ENCODE measurements around the gene SNRNP35. TPM values are rescaled to one million over a fixed set of nuclear protein-coding genes. Genes with fewer than 3 reads are reported as not detected.
"Not testable (repeated sequence)": the region's sequence is repeated elsewhere in the genome, so short reads cannot be mapped to it uniquely, and the experiment has no call there.

Gene SNRNP35
- total RNA-seq, 1 donor: 15.6 TPM

DNA sequence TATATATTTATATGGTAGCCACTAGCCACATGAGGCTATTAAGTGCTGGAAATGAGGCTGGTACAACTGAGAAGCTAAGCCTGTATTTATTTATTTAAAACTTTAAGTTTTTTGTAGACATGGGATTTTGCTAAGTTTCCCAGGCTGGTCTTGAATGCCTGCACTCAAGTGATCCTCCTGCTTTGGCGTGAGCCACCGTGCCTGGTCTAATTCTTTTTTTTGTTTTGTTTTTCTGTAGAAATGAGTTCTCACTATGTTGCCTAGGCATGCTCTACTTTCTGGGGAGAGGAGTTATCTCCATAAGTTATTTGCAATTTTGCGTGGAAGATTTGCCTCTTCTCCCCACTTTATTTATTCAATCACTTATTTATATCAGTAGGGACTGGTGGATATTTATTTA lies 4.8 kb upstream of the SNRNP35 start:
- Histone ChIP-seq H3K9me3 (ENCODE audit: low read depth, low read length) (no peaks in the 10 kb centered on the region), H3K4me2 (ENCODE audit: insufficient read depth, low read length) (no peak overlapping the region), H3K27ac (ENCODE audit: low read depth, low read length) (no peak overlapping the region), H3K27me3 (ENCODE audit: insufficient read depth, low read length) (no peaks in the 10 kb centered on the region), H4K20me1 (ENCODE audit: insufficient read depth, low read length) (no peaks in the 10 kb centered on the region), H2AFZ (ENCODE audit: low read length) (no peak overlapping the region), H3K36me3 (ENCODE audit: insufficient read depth, low read length) (no peaks in the 10 kb centered on the region), H3K79me2 (ENCODE audit: insufficient read depth, low read length) (no peaks in the 10 kb centered on the region), H3K4me1 (ENCODE audit: insufficient read depth, low read length) (no peaks in the 10 kb centered on the region), H3K4me3 (ENCODE audit: insufficient read depth, low read length) (no peak overlapping the region)
- TF ChIP-seq, protein P1, sequence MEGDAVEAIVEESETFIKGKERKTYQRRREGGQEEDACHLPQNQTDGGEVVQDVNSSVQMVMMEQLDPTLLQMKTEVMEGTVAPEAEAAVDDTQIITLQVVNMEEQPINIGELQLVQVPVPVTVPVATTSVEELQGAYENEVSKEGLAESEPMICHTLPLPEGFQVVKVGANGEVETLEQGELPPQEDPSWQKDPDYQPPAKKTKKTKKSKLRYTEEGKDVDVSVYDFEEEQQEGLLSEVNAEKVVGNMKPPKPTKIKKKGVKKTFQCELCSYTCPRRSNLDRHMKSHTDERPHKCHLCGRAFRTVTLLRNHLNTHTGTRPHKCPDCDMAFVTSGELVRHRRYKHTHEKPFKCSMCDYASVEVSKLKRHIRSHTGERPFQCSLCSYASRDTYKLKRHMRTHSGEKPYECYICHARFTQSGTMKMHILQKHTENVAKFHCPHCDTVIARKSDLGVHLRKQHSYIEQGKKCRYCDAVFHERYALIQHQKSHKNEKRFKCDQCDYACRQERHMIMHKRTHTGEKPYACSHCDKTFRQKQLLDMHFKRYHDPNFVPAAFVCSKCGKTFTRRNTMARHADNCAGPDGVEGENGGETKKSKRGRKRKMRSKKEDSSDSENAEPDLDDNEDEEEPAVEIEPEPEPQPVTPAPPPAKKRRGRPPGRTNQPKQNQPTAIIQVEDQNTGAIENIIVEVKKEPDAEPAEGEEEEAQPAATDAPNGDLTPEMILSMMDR (IDR thresholded peaks at IDR 0.05; ENCODE audit: extremely low read depth, low read depth, low read length): no peak
- DNase-seq (ENCODE audit: insufficient read length, low spot score, missing footprints): no peak

DNA sequence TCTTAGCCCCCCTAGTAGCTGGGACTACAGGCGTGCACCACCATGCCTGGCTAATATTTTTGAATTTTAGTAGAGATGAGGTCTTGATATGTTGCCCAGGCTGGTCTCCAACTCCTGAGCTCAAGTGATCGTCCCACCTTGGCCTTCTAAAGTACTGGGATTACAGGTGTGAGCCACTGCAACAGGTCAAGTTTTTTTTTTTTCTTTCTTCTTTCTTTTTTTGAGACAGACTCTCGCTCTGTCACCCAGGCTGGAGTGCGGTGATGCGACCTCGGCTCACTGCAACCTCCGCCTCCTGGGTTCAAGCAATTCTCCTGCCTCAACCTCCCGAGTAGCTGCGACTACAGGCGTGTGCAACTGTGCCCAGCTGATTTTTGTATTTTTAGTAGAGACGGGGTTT lies 5.2 kb downstream of the SNRNP35 start:
- Histone ChIP-seq H3K79me2 (ENCODE audit: insufficient read depth, low read length) (peaks cover 71% of the 10 kb centered on the region), H3K36me3 (ENCODE audit: insufficient read depth, low read length) (peaks cover 17% of the 10 kb centered on the region)

DNA sequence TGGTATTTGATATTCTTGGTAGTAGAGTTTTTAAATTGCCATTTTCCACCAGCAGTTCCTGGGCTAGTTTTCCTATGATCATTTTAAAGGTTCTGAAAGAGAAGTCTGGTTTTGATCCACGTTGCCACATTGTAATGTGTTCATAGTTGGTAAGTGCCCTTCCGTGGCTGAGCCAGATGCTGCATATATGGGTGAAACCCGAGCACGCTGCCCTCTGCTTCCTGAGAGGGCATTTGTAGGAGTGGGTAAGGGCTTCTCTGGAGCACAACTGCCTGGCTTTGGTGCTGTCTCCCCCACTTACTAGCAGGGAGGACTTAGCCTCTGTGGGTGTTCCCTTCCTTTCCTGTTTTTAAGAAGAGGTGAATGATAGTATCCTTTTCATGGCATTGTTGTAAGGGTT lies 7.1 kb downstream of the SNRNP35 start:
- Histone ChIP-seq H3K79me2 (ENCODE audit: insufficient read depth, low read length) (peaks cover 65% of the 10 kb centered on the region), H3K4me3 (ENCODE audit: insufficient read depth, low read length) (no peak overlapping the region), H3K36me3 (ENCODE audit: insufficient read depth, low read length) (peaks cover 17% of the 10 kb centered on the region), H3K4me2 (ENCODE audit: insufficient read depth, low read length) (no peak overlapping the region), H3K4me1 (ENCODE audit: insufficient read depth, low read length) (no peaks in the 10 kb centered on the region), H3K9me3 (ENCODE audit: low read depth, low read length) (no peaks in the 10 kb centered on the region), H4K20me1 (ENCODE audit: insufficient read depth, low read length) (peaks cover 7% of the 10 kb centered on the region), H3K27me3 (ENCODE audit: insufficient read depth, low read length) (no peaks in the 10 kb centered on the region), H3K27ac (ENCODE audit: low read depth, low read length) (no peak overlapping the region), H2AFZ (ENCODE audit: low read length) (no peak overlapping the region)
- no peak for DNase-seq (ENCODE audit: insufficient read length, low spot score, missing footprints)
- TF ChIP-seq, protein P1 (IDR thresholded peaks at IDR 0.05; ENCODE audit: extremely low read depth, low read depth, low read length): no peak

More for the DNA sequence above, 5.2 kb downstream of the SNRNP35 start:
- H3K4me2 ChIP-seq (ENCODE audit: insufficient read depth, low read length); DNase-seq (ENCODE audit: insufficient read length, low spot score, missing footprints); H3K9me3 ChIP-seq (ENCODE audit: low read depth, low read length); H2AFZ ChIP-seq (ENCODE audit: low read length); H3K4me3 ChIP-seq (ENCODE audit: insufficient read depth, low read length); H3K4me1 ChIP-seq (ENCODE audit: insufficient read depth, low read length); H3K27me3 ChIP-seq (ENCODE audit: insufficient read depth, low read length); H3K27ac ChIP-seq (ENCODE audit: low read depth, low read length); H4K20me1 ChIP-seq (ENCODE audit: insufficient read depth, low read length): not testable (repeated sequence)

DNA sequence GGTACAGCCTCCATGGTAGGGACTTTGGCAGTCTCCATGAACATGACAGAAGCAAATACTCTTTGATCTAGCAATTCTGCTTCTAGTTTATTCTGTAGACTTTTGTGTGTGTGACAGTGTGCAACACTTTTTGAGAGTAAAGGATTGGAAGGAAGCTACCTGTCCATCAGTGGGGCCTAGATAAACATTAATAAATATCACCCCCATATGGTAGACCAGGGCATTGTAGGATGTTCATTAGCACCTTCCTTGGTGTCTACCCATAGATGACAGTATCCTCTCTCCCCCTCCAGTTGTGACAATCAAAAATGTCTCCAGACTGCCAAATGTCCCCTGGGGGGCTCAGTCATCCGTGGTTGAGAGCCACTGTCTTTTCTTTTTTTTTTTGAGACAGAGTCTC lies 10.8 kb downstream of the SNRNP35 start:
- H3K4me1 ChIP-seq (ENCODE audit: insufficient read depth, low read length): peaks cover 7% of the 10 kb centered on the region
- H3K4me2 ChIP-seq (ENCODE audit: insufficient read depth, low read length): no peak overlapping the region
- no peaks in the 10 kb centered on the region for H3K9me3 ChIP-seq (ENCODE audit: low read depth, low read length)
- H3K36me3 ChIP-seq (ENCODE audit: insufficient read depth, low read length): peaks cover 39% of the 10 kb centered on the region
- peaks cover 16% of the 10 kb centered on the region for H4K20me1 ChIP-seq (ENCODE audit: insufficient read depth, low read length)
- peak; percentile 10 for DNase-seq (ENCODE audit: insufficient read length, low spot score, missing footprints)
- no peak overlapping the region for H3K27ac ChIP-seq (ENCODE audit: low read depth, low read length)
- H3K79me2 ChIP-seq (ENCODE audit: insufficient read depth, low read length): peaks cover 45% of the 10 kb centered on the region
- no peak overlapping the region for H3K4me3 ChIP-seq (ENCODE audit: insufficient read depth, low read length)
- no peak overlapping the region for H2AFZ ChIP-seq (ENCODE audit: low read length)
- TF ChIP-seq, protein P1 (IDR thresholded peaks at IDR 0.05; ENCODE audit: extremely low read depth, low read depth, low read length): no peak
- no peaks in the 10 kb centered on the region for H3K27me3 ChIP-seq (ENCODE audit: insufficient read depth, low read length)
